RWPE2 (cell line): ENCODE results near the gene ZSCAN20.

Experiments
- ATAC-seq: fragments of 200-7000 bp; cut with Tn5 transposase; 3 replicates; pipeline ENCODE4 v1.9.1; 2021; ENCODE audit warnings: low read depth
- DNase-seq: peaks from one replicate; pipeline ENCODE4 v3.0.0-alpha.2; 2020; ENCODE audit warnings: low spot score
- H3K27ac ChIP-seq: fragments of 450-650 bp; 2 replicates; pipeline ENCODE4 v1.5.1; 2017; ENCODE audit warnings: mild to moderate bottlenecking; ENCODE audit not compliant: poor library complexity, severe bottlenecking
- H3K27me3 ChIP-seq: fragments of 250-450 bp; sonication (Bioruptor Pico); 2 replicates; pipeline ENCODE4 v1.5.1; 2021; ENCODE audit warnings: mild to moderate bottlenecking, moderate library complexity; ENCODE audit not compliant: insufficient read depth, poor library complexity, severe bottlenecking
- H3K36me3 ChIP-seq: fragments of 250-450 bp; sonication (Bioruptor Pico); 2 replicates; pipeline ENCODE4 v1.5.1; 2020; ENCODE audit warnings: low read depth, mild to moderate bottlenecking, moderate library complexity
- H3K4me1 ChIP-seq: fragments of 250-450 bp; sonication (Bioruptor Pico); 2 replicates; pipeline ENCODE4 v1.5.1; 2021; ENCODE audit warnings: mild to moderate bottlenecking, moderate library complexity; ENCODE audit not compliant: insufficient read depth, poor library complexity, severe bottlenecking
- H3K4me3 ChIP-seq: fragments of 250-450 bp; sonication (Bioruptor Pico); 2 replicates; pipeline ENCODE4 v1.5.1; 2021; ENCODE audit warnings: mild to moderate bottlenecking, moderate library complexity; ENCODE audit not compliant: severe bottlenecking
- H3K9me3 ChIP-seq: fragments of 250-450 bp; sonication (Bioruptor Pico); 2 replicates; pipeline ENCODE4 v1.5.1; 2021; ENCODE audit warnings: mild to moderate bottlenecking, moderate library complexity; ENCODE audit not compliant: severe bottlenecking
- TF ChIP-seq, protein P1 (sequence below): fragments of 450-650 bp; IDR thresholded peaks from one replicate; pipeline ENCODE4 v1.5.1; 2017; ENCODE audit warnings: mild to moderate bottlenecking, moderate library complexity; ENCODE audit not compliant: poor library complexity, severe bottlenecking

The ZSCAN20 gene

DNA sequence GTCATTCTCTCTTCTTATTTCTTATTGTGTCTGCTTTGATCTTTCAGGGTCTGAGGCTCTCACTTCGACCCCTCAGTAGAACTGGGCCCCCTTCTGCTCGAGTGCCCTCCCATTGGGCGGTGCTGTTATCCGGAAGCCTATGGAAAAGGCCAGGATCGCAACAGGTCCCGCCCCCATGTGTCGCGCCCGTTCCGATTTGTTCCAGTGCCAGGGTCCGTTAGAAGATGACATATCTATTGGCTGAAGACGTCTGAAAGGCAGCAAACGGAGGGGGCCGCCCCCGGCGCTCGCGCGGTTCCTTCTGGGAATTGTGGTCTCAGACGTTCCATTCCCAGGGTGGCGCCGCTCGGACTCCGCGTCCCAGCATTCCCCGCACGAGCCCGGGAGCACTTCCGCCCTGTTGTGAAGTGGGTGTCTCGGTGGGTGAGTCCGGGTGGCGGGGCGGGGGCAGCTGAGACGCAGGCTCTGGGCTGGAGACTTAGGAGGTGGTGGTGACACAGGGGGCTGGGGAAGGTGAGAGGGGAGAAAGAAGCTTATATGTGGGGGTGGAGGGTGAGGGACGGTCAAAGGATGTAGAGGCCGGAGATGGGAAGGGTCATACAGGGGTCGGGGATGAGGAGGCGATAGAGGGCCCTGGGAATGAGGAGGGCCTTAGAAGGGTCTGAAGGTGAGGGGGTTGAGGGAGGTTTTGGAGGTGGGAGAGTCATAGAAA lies at the start of gene ZSCAN20:
ZSCAN20 (plus strand) TSS at position 377 of the 712 bp plus-strand sequence. CDS start 6,644 bp downstream, outside the sequence.
- DNase-seq = peak; percentile 96
- no peaks in the 10 kb centered on the region for H3K27me3 ChIP-seq
- H3K27ac ChIP-seq = peak within 1 kb of the TSS; percentile 25
- peaks cover 3% of the 10 kb centered on the region for H3K4me1 ChIP-seq
- H3K36me3 ChIP-seq = no peaks in the 10 kb centered on the region
- H3K4me3 ChIP-seq = peak within 1 kb of the TSS; percentile 48
- ATAC-seq = peak; percentile 90
- TF ChIP-seq, protein P1, sequence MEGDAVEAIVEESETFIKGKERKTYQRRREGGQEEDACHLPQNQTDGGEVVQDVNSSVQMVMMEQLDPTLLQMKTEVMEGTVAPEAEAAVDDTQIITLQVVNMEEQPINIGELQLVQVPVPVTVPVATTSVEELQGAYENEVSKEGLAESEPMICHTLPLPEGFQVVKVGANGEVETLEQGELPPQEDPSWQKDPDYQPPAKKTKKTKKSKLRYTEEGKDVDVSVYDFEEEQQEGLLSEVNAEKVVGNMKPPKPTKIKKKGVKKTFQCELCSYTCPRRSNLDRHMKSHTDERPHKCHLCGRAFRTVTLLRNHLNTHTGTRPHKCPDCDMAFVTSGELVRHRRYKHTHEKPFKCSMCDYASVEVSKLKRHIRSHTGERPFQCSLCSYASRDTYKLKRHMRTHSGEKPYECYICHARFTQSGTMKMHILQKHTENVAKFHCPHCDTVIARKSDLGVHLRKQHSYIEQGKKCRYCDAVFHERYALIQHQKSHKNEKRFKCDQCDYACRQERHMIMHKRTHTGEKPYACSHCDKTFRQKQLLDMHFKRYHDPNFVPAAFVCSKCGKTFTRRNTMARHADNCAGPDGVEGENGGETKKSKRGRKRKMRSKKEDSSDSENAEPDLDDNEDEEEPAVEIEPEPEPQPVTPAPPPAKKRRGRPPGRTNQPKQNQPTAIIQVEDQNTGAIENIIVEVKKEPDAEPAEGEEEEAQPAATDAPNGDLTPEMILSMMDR = no peak
- H3K9me3 ChIP-seq = no peaks in the 10 kb centered on the region

DNA sequence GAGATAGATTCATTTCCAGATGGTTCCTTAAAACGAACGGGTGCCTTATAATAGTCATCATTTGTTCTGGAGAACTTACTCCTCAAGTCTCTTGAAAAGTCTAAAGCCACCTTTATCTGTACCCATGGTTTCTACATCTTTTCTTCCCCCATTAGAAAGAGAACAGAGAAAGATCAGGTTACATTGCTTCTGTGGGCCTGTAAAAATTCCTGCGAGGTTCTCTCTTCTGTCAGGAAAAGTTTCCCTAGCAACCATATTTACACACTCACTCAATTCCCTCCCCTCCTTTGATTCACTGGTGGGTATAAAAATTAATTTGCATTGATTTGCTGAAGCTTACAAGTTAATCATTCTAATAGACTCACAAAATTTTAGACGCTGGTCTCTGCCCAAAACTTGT lies 48.2 kb upstream of the ZSCAN20 start:
- no peak for DNase-seq
- H3K27me3 ChIP-seq = no peaks in the 10 kb centered on the region

DNA sequence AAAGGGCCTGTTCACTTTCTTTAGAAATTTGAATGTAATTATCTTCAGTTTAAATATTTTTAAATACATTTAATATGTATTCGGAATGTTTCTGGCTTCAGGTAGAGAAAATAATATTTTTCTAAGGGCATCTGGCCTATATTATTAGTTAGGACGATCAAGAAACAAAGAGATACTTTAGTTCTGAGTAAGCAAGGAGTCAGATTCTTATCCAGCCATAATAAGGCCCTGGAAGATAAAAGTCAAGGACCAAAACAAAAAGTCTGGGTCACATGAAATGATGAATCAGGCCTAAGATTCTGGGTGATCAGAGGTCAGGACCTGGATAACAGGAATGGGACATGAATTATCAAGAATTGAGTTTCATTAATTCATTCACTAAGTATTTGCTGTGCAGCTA lies 47.8 kb upstream of the ZSCAN20 start:
- Histone ChIP-seq H3K4me1 (peaks cover 41% of the 10 kb centered on the region), H3K27me3 (no peaks in the 10 kb centered on the region), H3K4me3 (no peak overlapping the region), H3K9me3 (no peaks in the 10 kb centered on the region), H3K27ac (peak overlapping the region; percentile 77), H3K36me3 (peaks cover 18% of the 10 kb centered on the region)
- DNase-seq (no peak), ATAC-seq (peak; percentile 69)
- TF ChIP-seq, protein P1 = no peak

More for the DNA sequence above, 48.2 kb upstream of the ZSCAN20 start:
- Histone ChIP-seq H3K27ac (peak overlapping the region; percentile 77), H3K4me3 (no peak overlapping the region), H3K4me1 (peaks cover 38% of the 10 kb centered on the region), H3K9me3 (no peaks in the 10 kb centered on the region), H3K36me3 (peaks cover 18% of the 10 kb centered on the region)
- peak; percentile 66 for ATAC-seq
- TF ChIP-seq, protein P1 = no peak

DNA sequence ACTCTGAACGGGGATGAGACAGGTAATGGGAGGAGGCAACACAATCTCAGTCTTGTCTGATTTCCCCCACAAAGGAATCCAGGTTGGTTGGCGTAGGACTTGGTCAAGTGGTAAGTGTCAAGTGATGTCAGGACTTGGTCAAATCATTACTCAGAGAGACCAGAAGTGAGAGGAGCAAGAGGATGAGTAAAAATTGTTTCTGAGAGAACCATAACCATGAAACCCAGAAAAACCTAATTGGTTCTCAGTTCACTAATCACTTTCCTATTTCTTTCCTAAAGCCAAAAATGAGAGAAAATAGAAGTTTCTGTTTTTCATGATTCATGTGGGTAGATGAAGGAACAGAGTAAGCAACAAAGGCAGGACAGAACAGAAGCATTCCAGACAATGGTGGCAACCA lies 46.5 kb upstream of the ZSCAN20 start:
- TF ChIP-seq, protein P1 = no peak
- peaks cover 40% of the 10 kb centered on the region for H3K4me1 ChIP-seq
- no peaks in the 10 kb centered on the region for H3K9me3 ChIP-seq
- no peak for DNase-seq
- H3K27me3 ChIP-seq = no peaks in the 10 kb centered on the region
- no peak overlapping the region for H3K4me3 ChIP-seq
- ATAC-seq = no peak
- H3K27ac ChIP-seq = peak overlapping the region; percentile 77
- peaks cover 12% of the 10 kb centered on the region; the same call in 1 of the 2 replicates for H3K36me3 ChIP-seq

DNA sequence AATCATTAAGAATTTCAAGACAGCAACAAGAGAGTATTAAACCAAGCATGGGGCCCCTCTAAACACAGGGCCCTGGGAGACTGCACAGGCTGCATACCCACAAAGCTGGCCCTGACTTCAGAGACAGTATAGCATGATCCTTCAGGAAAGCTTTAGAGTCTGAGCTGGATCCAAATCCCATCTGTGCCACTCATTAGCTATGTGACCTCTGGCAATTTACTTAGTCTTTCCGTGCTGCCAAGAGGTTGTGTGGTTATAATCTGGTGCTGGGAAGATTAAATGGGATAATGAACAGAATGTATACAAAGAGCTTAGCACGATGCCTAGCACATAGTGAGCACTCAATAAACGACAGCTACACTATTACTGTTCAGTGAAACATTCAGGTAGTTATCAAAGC lies 45.5 kb upstream of the ZSCAN20 start:
- no peak overlapping the region for H3K4me3 ChIP-seq
- ATAC-seq = no peak
- H3K9me3 ChIP-seq = no peaks in the 10 kb centered on the region
- no peaks in the 10 kb centered on the region for H3K27me3 ChIP-seq
- peaks cover 11% of the 10 kb centered on the region; the same call in 1 of the 2 replicates for H3K36me3 ChIP-seq
- no peak overlapping the region for H3K27ac ChIP-seq
- no peak for DNase-seq
- TF ChIP-seq, protein P1 = no peak
- peaks cover 39% of the 10 kb centered on the region for H3K4me1 ChIP-seq
